ENCODE measurements around the gene TNFAIP8. TPM values are rescaled to one million over a fixed set of nuclear protein-coding genes. Genes with fewer than 3 reads are reported as not detected.

Gene TNFAIP8
- total RNA-seq, 4 donors from 2014 or later, result 2.0 to 42.7 (median 15.5) TPM

DNA sequence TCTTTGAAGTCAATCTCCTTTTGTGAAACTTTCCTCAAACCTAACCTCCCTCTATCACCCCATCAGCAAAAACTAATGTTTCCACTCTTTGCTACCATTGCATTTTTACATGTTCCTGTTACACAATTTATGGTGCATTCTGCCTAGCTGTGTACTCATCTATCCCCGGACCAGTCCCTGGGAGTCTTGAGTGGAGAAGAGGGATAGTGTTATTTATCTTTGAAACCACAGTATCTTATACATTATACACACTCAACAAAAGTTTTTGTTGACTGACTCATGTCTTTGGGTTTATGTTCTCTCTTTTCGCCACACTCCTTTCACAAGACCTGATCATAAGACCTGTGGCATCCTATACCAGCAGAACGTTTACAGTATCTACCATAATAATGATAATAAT, 26.4 kb downstream of the TNFAIP8 start:
- intact Hi-C loops (cut with DNase I; ENCODE audit: low total_unique reads), result no loop called here
- no peak overlapping the region for H3K4me3 ChIP-seq
- DNase-seq, result no peak
- no peak overlapping the region for H3K27ac ChIP-seq
- no peaks in the 10 kb centered on the region for H3K36me3 ChIP-seq
- no peaks in the 10 kb centered on the region for H3K4me1 ChIP-seq
- TF ChIP-seq POLR2A (IDR thresholded peaks at IDR 0.05), result no peak
- TF ChIP-seq, protein P1, sequence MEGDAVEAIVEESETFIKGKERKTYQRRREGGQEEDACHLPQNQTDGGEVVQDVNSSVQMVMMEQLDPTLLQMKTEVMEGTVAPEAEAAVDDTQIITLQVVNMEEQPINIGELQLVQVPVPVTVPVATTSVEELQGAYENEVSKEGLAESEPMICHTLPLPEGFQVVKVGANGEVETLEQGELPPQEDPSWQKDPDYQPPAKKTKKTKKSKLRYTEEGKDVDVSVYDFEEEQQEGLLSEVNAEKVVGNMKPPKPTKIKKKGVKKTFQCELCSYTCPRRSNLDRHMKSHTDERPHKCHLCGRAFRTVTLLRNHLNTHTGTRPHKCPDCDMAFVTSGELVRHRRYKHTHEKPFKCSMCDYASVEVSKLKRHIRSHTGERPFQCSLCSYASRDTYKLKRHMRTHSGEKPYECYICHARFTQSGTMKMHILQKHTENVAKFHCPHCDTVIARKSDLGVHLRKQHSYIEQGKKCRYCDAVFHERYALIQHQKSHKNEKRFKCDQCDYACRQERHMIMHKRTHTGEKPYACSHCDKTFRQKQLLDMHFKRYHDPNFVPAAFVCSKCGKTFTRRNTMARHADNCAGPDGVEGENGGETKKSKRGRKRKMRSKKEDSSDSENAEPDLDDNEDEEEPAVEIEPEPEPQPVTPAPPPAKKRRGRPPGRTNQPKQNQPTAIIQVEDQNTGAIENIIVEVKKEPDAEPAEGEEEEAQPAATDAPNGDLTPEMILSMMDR (IDR thresholded peaks at IDR 0.05), result no peak
- no peaks in the 10 kb centered on the region for H3K27me3 ChIP-seq
- no peaks in the 10 kb centered on the region for H3K9me3 ChIP-seq

DNA sequence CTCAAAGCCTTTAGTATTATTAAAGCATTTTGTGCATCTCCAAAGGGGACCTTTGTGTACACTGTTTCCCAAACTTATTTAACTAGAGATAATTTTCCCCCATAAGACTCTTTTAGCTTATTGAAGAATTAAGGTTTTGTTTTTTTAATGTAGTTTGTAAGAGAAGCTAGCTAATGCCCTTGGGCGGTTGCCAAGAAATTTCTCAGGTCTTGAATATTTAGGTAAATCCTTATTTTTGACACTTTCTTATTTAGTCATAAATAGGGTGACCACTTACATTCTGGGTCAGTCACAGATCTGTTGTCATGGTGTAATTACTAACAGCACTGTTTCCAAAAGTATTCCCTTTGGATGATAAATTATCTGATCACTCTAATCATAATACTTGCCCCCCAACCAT, 27.2 kb downstream of the TNFAIP8 start:
- intact Hi-C loops (cut with DNase I; ENCODE audit: low total_unique reads), result no loop called here
- no peak overlapping the region for H3K4me3 ChIP-seq

DNA sequence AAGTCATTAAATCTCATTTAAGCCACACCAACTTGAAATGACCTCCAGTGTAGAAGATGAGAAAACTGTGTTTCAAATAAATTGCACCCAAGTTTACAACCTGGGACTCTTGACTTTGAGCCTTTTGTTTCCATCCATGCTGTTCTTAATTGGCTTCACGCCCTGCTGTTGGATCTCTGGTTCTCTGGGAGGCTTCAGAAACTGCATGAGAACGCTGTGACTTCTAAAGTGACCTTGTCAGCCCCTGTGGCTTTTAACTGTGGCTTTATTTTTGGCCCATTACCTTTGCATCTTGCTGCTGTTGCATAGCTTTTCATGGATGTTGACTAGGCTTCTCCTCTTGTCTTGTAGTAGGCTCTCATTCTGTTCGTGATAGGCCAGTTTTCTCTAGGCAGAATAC, 29.3 kb downstream of the TNFAIP8 start:
- Histone ChIP-seq H3K4me1 (no peaks in the 10 kb centered on the region), H3K36me3 (no peaks in the 10 kb centered on the region), H3K27ac (peak overlapping the region; percentile 31 to 37), H3K4me3 (no peak overlapping the region), H3K9me3 (no peaks in the 10 kb centered on the region), H3K27me3 (no peaks in the 10 kb centered on the region)
- intact Hi-C loops (cut with DNase I; ENCODE audit: low total_unique reads), result no loop called here
- no peak for TF ChIP-seq POLR2A (IDR thresholded peaks at IDR 0.05)
- TF ChIP-seq, protein P1 (IDR thresholded peaks at IDR 0.05), result no peak
- no peak for DNase-seq

More for the DNA sequence above, 27.2 kb downstream of the TNFAIP8 start:
- Histone ChIP-seq H3K9me3 (no peaks in the 10 kb centered on the region), H3K36me3 (no peaks in the 10 kb centered on the region), H3K27ac (no peak overlapping the region), H3K27me3 (no peaks in the 10 kb centered on the region), H3K4me1 (no peaks in the 10 kb centered on the region)
- no peak for DNase-seq
- TF ChIP-seq, protein P1 (IDR thresholded peaks at IDR 0.05), result no peak
- no peak for TF ChIP-seq POLR2A (IDR thresholded peaks at IDR 0.05)

DNA sequence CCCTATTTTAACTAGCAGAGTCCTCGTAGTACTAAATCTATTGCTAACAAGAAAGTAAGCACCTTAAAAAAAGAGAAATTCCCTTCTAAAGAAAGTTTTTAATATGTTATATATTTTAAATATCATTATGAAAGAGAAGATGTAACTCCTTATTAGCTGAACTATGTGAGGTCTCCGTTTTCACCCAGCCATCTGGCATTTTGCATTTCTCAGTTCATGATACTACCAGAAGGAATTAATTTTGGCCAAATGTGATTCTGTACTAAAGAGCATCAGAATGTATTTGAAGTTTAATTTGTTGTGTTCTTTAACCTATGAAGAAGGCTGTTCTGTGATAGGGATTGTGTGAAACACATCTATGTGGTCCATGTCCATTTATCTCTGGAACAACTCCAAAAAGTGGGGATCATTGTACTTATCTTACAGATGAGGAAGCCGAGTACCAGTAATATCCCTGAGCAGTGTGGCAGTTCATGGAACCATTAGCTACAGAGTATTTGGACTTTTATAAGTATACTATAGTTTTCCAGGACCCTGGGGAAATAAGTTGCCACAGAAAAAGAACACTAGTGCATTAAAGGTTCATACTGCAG, 29.8 kb downstream of the TNFAIP8 start:
- H3K9me3 ChIP-seq, result no peaks in the 10 kb centered on the region
- no peaks in the 10 kb centered on the region for H3K27me3 ChIP-seq
- no peak for DNase-seq
- no peak overlapping the region for H3K4me3 ChIP-seq
- peak overlapping the region; percentile 31 to 37 for H3K27ac ChIP-seq
- no peaks in the 10 kb centered on the region for H3K4me1 ChIP-seq
- no peaks in the 10 kb centered on the region for H3K36me3 ChIP-seq
- intact Hi-C loops (cut with DNase I; ENCODE audit: low total_unique reads), result no loop called here
- TF ChIP-seq, protein P1 (IDR thresholded peaks at IDR 0.05), result no peak
- TF ChIP-seq POLR2A (IDR thresholded peaks at IDR 0.05), result no peak

DNA sequence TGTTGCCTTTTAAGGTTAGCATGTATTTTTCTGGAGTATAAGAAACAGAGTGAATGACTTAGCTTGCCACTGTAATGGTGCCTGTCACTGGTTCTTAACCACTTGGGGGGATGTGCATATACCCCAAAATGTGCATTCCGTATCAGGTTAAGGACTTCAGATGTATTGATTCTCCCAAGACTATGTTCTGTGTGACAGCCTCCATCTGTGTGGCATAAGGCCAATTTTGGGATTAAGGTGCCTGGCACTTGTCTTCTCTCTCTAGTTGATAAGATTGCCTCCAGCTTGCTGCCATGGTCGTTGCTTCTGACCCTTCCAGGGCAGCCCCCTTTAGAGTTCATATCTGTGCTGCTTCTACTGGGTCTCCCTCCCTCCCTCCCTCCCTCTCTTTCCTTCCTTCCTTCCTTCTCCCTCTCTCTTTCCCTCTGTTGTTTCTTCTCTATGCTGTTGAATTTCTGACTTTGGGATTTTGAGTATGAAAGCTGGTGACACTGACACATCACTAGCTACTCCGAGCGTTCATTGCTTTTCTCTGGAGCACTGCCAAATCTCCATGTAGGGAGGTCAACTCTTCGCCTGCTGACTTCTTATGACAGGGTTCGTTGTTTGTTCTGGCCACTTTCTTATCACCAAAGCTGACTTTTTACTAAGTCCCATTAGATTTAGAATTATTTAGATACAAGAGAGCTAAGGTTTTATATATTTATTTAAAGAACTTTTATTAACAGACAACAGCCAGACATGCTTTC, 31.0 kb downstream of the TNFAIP8 start:
- Histone ChIP-seq H3K27ac (peak overlapping the region; percentile 57 to 61), H3K4me3 (no peak overlapping the region), H3K36me3 (no peaks in the 10 kb centered on the region), H3K9me3 (no peaks in the 10 kb centered on the region), H3K4me1 (no peaks in the 10 kb centered on the region), H3K27me3 (no peaks in the 10 kb centered on the region)
- intact Hi-C loops (cut with DNase I; ENCODE audit: low total_unique reads), result no loop called here
- TF ChIP-seq POLR2A (IDR thresholded peaks at IDR 0.05), result no peak
- TF ChIP-seq, protein P1 (IDR thresholded peaks at IDR 0.05), result no peak
- DNase-seq, result peak in 1 of 2 donors; percentile 27

Measured in uterus (tissue), 4 donors.